ENCODE measurements around the gene NF1.
"Not testable (repeated sequence)": the region's sequence is repeated elsewhere in the genome, so short reads cannot be mapped to it uniquely, and the experiment has no call there.

The NF1 gene, protein sequence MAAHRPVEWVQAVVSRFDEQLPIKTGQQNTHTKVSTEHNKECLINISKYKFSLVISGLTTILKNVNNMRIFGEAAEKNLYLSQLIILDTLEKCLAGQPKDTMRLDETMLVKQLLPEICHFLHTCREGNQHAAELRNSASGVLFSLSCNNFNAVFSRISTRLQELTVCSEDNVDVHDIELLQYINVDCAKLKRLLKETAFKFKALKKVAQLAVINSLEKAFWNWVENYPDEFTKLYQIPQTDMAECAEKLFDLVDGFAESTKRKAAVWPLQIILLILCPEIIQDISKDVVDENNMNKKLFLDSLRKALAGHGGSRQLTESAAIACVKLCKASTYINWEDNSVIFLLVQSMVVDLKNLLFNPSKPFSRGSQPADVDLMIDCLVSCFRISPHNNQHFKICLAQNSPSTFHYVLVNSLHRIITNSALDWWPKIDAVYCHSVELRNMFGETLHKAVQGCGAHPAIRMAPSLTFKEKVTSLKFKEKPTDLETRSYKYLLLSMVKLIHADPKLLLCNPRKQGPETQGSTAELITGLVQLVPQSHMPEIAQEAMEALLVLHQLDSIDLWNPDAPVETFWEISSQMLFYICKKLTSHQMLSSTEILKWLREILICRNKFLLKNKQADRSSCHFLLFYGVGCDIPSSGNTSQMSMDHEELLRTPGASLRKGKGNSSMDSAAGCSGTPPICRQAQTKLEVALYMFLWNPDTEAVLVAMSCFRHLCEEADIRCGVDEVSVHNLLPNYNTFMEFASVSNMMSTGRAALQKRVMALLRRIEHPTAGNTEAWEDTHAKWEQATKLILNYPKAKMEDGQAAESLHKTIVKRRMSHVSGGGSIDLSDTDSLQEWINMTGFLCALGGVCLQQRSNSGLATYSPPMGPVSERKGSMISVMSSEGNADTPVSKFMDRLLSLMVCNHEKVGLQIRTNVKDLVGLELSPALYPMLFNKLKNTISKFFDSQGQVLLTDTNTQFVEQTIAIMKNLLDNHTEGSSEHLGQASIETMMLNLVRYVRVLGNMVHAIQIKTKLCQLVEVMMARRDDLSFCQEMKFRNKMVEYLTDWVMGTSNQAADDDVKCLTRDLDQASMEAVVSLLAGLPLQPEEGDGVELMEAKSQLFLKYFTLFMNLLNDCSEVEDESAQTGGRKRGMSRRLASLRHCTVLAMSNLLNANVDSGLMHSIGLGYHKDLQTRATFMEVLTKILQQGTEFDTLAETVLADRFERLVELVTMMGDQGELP (N-terminal part only)

DNA sequence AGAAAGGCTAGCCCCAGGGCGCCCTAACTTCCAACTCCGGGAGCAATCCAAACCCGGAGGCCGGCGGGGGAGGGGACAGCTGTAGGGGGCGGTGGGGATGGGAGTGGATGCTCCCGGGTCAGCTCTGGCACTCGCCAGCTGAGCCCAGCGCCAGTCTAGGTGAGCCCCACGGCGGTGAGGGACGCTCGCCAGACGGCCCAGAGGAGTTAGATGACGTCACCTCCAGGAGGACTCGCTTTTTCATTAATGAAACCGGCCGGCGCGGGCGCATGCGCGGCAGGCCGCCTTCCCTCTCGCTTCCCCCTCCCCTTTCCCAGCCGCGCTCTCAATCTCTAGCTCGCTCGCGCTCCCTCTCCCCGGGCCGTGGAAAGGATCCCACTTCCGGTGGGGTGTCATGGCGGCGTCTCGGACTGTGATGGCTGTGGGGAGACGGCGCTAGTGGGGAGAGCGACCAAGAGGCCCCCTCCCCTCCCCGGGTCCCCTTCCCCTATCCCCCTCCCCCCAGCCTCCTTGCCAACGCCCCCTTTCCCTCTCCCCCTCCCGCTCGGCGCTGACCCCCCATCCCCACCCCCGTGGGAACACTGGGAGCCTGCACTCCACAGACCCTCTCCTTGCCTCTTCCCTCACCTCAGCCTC lies at the start of gene NF1:
TSS of gene NF1 (plus strand) at position 378 of the 636 bp plus-strand sequence. CDS start 333 bp downstream, outside the sequence.
- ChIA-PET CTCF (interaction anchor here (1.4 to 2.0 kb wide), 3 partner anchors 16 to 30 kb away, joined by 3 to 5 read pairs (median 3); no protein-coding TSS in a partner anchor), POLR2A (no interaction called here)
- DNase-seq (ENCODE audit: extremely low spot score) = peak; percentile 100
- TF ChIP-seq, protein P1, sequence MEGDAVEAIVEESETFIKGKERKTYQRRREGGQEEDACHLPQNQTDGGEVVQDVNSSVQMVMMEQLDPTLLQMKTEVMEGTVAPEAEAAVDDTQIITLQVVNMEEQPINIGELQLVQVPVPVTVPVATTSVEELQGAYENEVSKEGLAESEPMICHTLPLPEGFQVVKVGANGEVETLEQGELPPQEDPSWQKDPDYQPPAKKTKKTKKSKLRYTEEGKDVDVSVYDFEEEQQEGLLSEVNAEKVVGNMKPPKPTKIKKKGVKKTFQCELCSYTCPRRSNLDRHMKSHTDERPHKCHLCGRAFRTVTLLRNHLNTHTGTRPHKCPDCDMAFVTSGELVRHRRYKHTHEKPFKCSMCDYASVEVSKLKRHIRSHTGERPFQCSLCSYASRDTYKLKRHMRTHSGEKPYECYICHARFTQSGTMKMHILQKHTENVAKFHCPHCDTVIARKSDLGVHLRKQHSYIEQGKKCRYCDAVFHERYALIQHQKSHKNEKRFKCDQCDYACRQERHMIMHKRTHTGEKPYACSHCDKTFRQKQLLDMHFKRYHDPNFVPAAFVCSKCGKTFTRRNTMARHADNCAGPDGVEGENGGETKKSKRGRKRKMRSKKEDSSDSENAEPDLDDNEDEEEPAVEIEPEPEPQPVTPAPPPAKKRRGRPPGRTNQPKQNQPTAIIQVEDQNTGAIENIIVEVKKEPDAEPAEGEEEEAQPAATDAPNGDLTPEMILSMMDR (IDR thresholded peaks at IDR 0.05; ENCODE audit: control extremely low read depth, extremely low read depth, low read depth, missing control alignments) = no peak

DNA sequence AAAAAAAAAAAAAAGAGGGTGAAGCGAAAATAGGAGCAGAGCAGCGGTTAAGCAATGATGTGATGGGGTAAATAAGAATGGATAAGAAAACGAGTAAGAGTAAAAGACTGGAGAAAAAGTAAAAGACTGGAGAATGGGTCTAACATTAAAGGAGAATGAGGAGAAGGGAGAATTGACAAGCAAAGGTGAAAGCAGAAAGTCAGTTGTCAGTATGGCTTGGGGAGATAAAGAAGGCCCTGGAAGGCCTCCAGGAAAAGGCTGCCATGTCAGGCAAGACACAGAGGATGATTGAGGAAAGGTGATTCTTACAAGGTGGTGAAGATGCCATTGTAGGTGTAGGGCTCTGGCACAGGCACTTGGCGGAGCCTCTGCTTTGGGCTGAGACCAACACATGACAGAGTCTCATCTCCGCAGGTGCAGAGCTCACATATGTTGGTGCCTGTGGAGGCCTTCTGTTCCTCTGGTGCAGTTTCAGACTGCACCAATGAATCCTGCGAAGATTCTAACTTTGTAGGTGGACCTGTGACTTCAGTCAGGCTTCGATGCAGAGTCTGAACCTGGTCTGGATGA lies 47.8 kb upstream of the NF1 start:
- CTCF ChIA-PET = interaction anchor here (0.5 kb wide), 1 partner anchor 198 kb away, joined by 3 read pairs; no protein-coding TSS in a partner anchor
- POLR2A ChIA-PET; DNase-seq (ENCODE audit: extremely low spot score): not testable (repeated sequence)

DNA sequence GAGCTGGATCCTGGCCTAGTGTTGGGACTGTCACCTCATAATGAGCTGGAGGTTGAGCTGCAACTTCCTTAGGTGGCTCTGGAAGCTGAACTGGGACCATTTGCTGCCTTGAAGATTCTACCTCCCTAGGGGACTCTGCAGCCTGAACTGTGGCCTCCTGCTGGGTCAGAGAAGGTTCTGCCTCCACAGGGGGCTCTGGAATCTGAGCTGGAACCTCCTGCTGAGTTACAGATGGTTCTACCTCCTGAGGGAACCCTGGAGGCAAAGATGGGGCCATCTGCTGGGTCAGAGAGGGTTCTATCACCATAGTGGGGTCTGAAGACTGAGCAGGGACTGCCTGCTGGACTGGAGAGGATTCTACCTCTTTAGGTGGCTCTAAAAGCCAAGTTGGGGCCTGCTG lies 46.6 kb upstream of the NF1 start:
- CTCF ChIA-PET = interaction anchor here (0.5 to 2.5 kb wide), 3 partner anchors 13 to 93 kb away, joined by 3 to 5 read pairs (median 3); no protein-coding TSS in a partner anchor
- POLR2A ChIA-PET = interaction anchor here (0.6 kb wide), 1 partner anchor 275 kb away, joined by 3 read pairs; no protein-coding TSS in a partner anchor
- DNase-seq (ENCODE audit: extremely low spot score) = no peak
- TF ChIP-seq, protein P1 (IDR thresholded peaks at IDR 0.05; ENCODE audit: control extremely low read depth, extremely low read depth, low read depth, missing control alignments) = no peak

DNA sequence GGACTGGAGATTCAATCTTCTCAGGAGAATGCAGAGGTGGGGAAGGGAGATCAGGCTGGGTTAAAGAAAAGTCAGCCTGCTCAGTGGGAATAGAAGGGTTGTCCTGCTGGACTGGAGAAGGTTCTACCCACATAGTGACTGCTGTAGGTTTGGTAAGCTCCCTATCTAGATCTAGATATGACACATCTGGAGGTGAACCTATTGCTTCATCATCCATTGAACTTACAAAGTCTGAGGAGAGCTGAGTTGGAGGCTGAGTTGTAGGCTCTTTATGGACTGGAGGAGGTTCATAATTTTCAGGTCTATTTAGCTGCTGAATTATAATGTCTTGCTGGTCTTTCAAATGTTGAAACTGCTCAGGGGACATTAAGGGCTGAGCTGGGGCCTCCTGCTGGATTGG lies 46.0 kb upstream of the NF1 start:
- ChIA-PET POLR2A (no interaction called here), CTCF (interaction anchor here (0.9 to 2.5 kb wide), 3 partner anchors 12 to 167 kb away, joined by 3 to 5 read pairs (median 3); no protein-coding TSS in a partner anchor)
- TF ChIP-seq, protein P1 (IDR thresholded peaks at IDR 0.05; ENCODE audit: control extremely low read depth, extremely low read depth, low read depth, missing control alignments) = no peak
- no peak for DNase-seq (ENCODE audit: extremely low spot score)

DNA sequence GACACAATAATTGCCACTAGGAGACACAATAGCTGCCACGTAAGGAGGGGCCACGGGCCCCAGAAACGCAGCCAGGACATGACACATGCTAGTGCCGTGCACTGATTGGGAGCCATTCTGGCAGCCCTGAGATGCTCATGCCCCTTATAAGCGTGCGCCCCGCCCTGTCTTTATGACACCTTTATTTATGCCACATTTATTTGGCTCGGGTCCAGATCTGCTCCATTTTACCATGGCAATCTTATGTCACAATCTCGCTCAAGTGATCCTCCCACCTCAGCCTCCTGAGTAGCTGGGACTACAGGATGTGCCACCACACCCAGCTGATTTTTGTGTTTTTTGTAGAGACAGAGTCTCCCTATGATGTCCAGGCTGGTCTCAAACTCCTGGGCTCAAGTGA lies 43.8 kb upstream of the NF1 start:
- no peak for DNase-seq (ENCODE audit: extremely low spot score)
- CTCF ChIA-PET = interaction anchor here (2.3 kb wide), 1 partner anchor 10 kb away, joined by 7 read pairs; no protein-coding TSS in a partner anchor
- TF ChIP-seq, protein P1 (IDR thresholded peaks at IDR 0.05; ENCODE audit: control extremely low read depth, extremely low read depth, low read depth, missing control alignments) = no peak
- POLR2A ChIA-PET = no interaction called here

DNA sequence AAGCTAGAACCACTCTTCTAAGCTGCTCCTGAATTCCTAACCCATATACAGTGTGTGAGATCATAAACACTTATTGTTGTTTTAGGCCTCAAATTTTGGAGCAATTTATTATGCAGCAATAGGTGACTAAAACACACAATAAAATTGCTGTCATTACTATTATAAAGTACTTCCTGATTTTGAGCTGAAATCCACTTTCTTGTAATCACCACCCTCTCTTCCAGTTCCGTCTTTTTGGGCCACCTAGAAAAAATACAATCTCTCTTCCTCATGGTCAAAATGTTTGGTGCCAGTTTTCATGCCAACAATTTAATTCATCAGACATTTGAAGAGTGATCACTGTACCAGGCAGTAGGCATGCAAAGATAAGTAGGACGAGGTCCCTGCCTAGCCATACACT lies 43.3 kb upstream of the NF1 start:
- no peak for DNase-seq (ENCODE audit: extremely low spot score)
- ChIA-PET POLR2A (no interaction called here), CTCF (interaction anchor here (1.5 to 2.3 kb wide), 2 partner anchors 10 to 17 kb away, joined by 4 to 7 read pairs; no protein-coding TSS in a partner anchor)
- TF ChIP-seq, protein P1 (IDR thresholded peaks at IDR 0.05; ENCODE audit: control extremely low read depth, extremely low read depth, low read depth, missing control alignments) = no peak
